CD14-positive monocyte (primary cell): ENCODE data around the gene SGCA. TPM values are rescaled to one million over a fixed set of nuclear protein-coding genes. Genes with fewer than 3 reads are reported as not detected.

ENCODE experiments used
- DNase-seq, 3 donors: peaks; one replicate each; pipeline ENCODE4 v3.0.0-alpha.2; 2011 to 2022
- H2AFZ ChIP-seq: 2 replicates; pipeline ENCODE4 v1.6.0; 2012; ENCODE audit warnings: mild to moderate bottlenecking, low read depth, low read length, inconsistent platforms; ENCODE audit not compliant: insufficient read depth, poor library complexity, severe bottlenecking
- H3K27ac ChIP-seq, 2 donors: 1 replicate in 1 of 2; 2 replicates in 1 of 2; pipeline ENCODE4 v1.5.1; 2012 to 2013; ENCODE audit warnings: low read length in 2 of 2, control low read depth in 1 of 2, inconsistent platforms in 1 of 2, low read depth in 1 of 2, mild to moderate bottlenecking in 1 of 2
- H3K27me3 ChIP-seq, 2 donors: one replicate each; pipeline versions ENCODE4 v1.6.0 to v1.6.1; 2011 to 2013; ENCODE audit warnings: low read length in 2 of 2; ENCODE audit not compliant: control insufficient read depth in 2 of 2, insufficient read depth in 2 of 2
- H3K36me3 ChIP-seq, 2 donors: replicated peaks in 1 of 2; 1 replicate in 1 of 2; 2 replicates in 1 of 2; pipeline versions ENCODE4 v1.5.1 to v1.6.1; 2012 to 2013; ENCODE audit warnings: low read length in 2 of 2, control low read depth in 1 of 2, inconsistent platforms in 1 of 2, mild to moderate bottlenecking in 1 of 2; ENCODE audit not compliant: insufficient read depth in 2 of 2, control insufficient read depth in 1 of 2
- H3K4me1 ChIP-seq, 2 donors: 1 replicate in 1 of 2; 2 replicates in 1 of 2; pipeline versions ENCODE4 v1.5.1 to v1.6.1; 2012 to 2013; ENCODE audit warnings: low read length in 2 of 2, control low read depth in 1 of 2, inconsistent platforms in 1 of 2, mild to moderate bottlenecking in 1 of 2, moderate library complexity in 1 of 2; ENCODE audit not compliant: insufficient read depth in 2 of 2, control insufficient read depth in 1 of 2
- H3K4me2 ChIP-seq: replicated peaks from 2 replicates; pipeline ENCODE3; 2012; ENCODE audit warnings: low read length, moderate library complexity, mild to moderate bottlenecking; ENCODE audit not compliant: poor library complexity, severe bottlenecking; ENCODE audit errors: extremely low read depth
- H3K4me3 ChIP-seq, 3 experiments: fragments of 200-600 bp in 1 of 3; sonication (generic) in 1 of 3; replicated peaks in 1 of 3; 1 replicate in 2 of 3; 2 replicates in 1 of 3; pipeline ENCODE4 v1.5.1; 2011 to 2013; ENCODE audit warnings: low read length in 3 of 3, mild to moderate bottlenecking in 3 of 3, control low read depth in 2 of 3, low read depth in 2 of 3, inconsistent platforms in 1 of 3, moderate library complexity in 1 of 3
- H3K79me2 ChIP-seq: 2 replicates; pipeline ENCODE4 v1.6.0; 2012; ENCODE audit warnings: mild to moderate bottlenecking, control low read depth, inconsistent platforms, low read length, moderate library complexity; ENCODE audit not compliant: insufficient read depth
- H3K9ac ChIP-seq: 2 replicates; pipeline ENCODE4 v1.6.0; 2017; ENCODE audit warnings: low read length, mild to moderate bottlenecking; ENCODE audit not compliant: insufficient read depth, poor library complexity, severe bottlenecking
- H3K9me3 ChIP-seq, 2 donors: replicated peaks in 1 of 2; 1 replicate in 1 of 2; 2 replicates in 1 of 2; pipeline versions ENCODE4 v1.5.1 to v1.6.1; 2012 to 2013; ENCODE audit warnings: low read length in 2 of 2, control low read depth in 1 of 2; ENCODE audit not compliant: control insufficient read depth in 1 of 2, insufficient read depth in 1 of 2
- H4K20me1 ChIP-seq: 2 replicates; pipeline ENCODE4 v1.6.0; 2012; ENCODE audit warnings: mild to moderate bottlenecking, low read length, control low read depth, moderate library complexity; ENCODE audit not compliant: insufficient read depth
- H3K27ac Mint-ChIP-seq, 7 donors: one replicate each; pipeline ENCODE4 v1.8.0; 2020; ENCODE audit warnings: mild to moderate bottlenecking in 7 of 7, mixed read lengths in 7 of 7, moderate library complexity in 6 of 7, inconsistent platforms in 2 of 7
- H3K27me3 Mint-ChIP-seq, 3 donors: one replicate each; pipeline ENCODE4 v1.8.0; 2021 to 2022; ENCODE audit warnings: low read depth in 3 of 3, mild to moderate bottlenecking in 3 of 3, mixed read lengths in 3 of 3, moderate library complexity in 3 of 3, inconsistent platforms in 1 of 3
- H3K36me3 Mint-ChIP-seq, 2 donors: one replicate each; pipeline ENCODE4 v1.8.0; 2020; ENCODE audit warnings: mixed read lengths in 2 of 2, inconsistent platforms in 1 of 2, mild to moderate bottlenecking in 1 of 2
- H3K4me1 Mint-ChIP-seq: one replicate; pipeline ENCODE4 v1.8.0; 2020; ENCODE audit warnings: mild to moderate bottlenecking, mixed read lengths
- H3K4me3 Mint-ChIP-seq, 2 donors: one replicate each; pipeline ENCODE4 v1.8.0; 2020; ENCODE audit warnings: mild to moderate bottlenecking in 2 of 2, mixed read lengths in 2 of 2, moderate library complexity in 1 of 2
- H3K9me3 Mint-ChIP-seq, 7 donors: one replicate each; pipeline ENCODE4 v1.8.0; 2020 to 2022; ENCODE audit warnings: mixed read lengths in 7 of 7, mild to moderate bottlenecking in 6 of 7, moderate library complexity in 6 of 7, inconsistent platforms in 2 of 7
- WGBS: methylation state at CpG from one replicate; pipeline ENCODE4 v1.1.5; 2013; ENCODE audit warnings: missing lambda C conversion rate; ENCODE audit not compliant: insufficient coverage; 5-methylcytosine and 5-hydroxymethylcytosine counted together
- intact Hi-C, 2 donors: fragments of 100-400 bp; cut with micrococcal nuclease; formaldehyde crosslinking; loops; one replicate each; pipeline versions ENCODE4 v1.15.0 to v1.15.1; 2023
- polyA plus RNA-seq, 3 donors: library from polyadenylated mRNA; depleted of rRNA in 1 of 3; unstranded in 2 of 3; stranded (reverse) in 1 of 3; fragments of 300-500 nt in 2 of 3; fragments of >200 nt in 1 of 3; fragmentation: Illumina TruSeq in 2 of 3; gene quantifications; 1 replicate in 2 of 3; 2 replicates in 1 of 3; pipeline ENCODE4 v1.2.3, GENCODE V29; 2012 to 2021
- TF ChIP-seq, protein P1 (sequence below): fragments of 200-600 bp; IDR thresholded peaks from one replicate; pipeline ENCODE4 v1.8.0; 2022; ENCODE audit warnings: antibody characterized with exemption, mild to moderate bottlenecking

The SGCA gene
- polyA plus RNA-seq, 3 donors: 0.27 to 0.89 (median 0.53) TPM

DNA sequence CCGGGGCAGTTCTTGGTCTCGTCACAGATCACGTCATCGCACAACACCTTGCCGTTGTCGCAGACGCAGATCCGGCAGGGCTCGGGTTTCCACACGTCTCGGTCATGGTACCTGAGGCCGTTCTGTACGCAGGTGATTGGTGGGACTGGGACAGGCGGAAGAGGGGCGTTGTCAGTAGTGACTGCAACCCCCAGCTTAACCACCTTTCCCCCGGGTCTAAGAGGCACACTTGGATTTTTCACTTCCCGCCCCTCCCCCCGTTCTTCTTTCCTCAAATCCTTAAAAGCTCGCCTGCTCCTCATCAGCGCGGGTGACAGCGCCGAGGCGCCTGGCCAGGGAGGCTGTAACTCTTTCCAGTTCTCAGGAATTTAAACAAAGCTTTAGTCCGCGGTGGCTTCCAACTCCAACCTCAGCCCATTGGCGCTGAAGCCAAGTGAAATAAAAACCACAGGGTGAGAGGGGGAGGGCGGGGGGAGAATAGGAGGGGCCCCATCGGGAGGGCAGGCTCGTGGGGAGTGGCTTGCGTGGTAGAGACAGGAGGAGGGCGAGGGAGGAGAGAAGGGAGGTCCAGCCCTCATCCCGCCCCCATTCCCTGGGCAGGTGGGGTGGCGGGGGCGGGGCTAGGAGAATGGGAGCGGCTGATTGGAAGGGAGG is 34.1 kb downstream of the SGCA start:
- Histone ChIP-seq H3K9me3 (peaks cover 0 to 4% of the 10 kb centered on the region in 2 donors), H3K4me1 (peaks cover 17 to 20% of the 10 kb centered on the region in 2 donors), H3K9ac (peak overlapping the region; percentile 48), H2AFZ (peak overlapping the region; percentile 83), H3K4me3 (peak overlapping the region in 2 of 3 experiments; percentile 43 to 77), H3K79me2 (no peaks in the 10 kb centered on the region), H3K36me3 (no peaks in the 10 kb centered on the region), H4K20me1 (no peaks in the 10 kb centered on the region), H3K27me3 (peaks cover 18 to 47% of the 10 kb centered on the region in 2 donors), H3K4me2 (peak overlapping the region; percentile 82), H3K27ac (no peak overlapping the region)
- TF ChIP-seq, protein P1, sequence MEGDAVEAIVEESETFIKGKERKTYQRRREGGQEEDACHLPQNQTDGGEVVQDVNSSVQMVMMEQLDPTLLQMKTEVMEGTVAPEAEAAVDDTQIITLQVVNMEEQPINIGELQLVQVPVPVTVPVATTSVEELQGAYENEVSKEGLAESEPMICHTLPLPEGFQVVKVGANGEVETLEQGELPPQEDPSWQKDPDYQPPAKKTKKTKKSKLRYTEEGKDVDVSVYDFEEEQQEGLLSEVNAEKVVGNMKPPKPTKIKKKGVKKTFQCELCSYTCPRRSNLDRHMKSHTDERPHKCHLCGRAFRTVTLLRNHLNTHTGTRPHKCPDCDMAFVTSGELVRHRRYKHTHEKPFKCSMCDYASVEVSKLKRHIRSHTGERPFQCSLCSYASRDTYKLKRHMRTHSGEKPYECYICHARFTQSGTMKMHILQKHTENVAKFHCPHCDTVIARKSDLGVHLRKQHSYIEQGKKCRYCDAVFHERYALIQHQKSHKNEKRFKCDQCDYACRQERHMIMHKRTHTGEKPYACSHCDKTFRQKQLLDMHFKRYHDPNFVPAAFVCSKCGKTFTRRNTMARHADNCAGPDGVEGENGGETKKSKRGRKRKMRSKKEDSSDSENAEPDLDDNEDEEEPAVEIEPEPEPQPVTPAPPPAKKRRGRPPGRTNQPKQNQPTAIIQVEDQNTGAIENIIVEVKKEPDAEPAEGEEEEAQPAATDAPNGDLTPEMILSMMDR: no peak
- Mint-ChIP-seq H3K4me3 (peak overlapping the region; percentile 50 to 75), H3K4me1 (peaks cover 19% of the 10 kb centered on the region), H3K36me3 (peaks cover 5 to 8% of the 10 kb centered on the region in 2 donors), H3K27ac (peak overlapping the region in 2 of 7 donors; percentile 62 to 66), H3K27me3 (peaks cover 58 to 78% (median 58%) of the 10 kb centered on the region in 3 donors), H3K9me3 (peaks cover 0 to 14% (median 6%) of the 10 kb centered on the region in 7 donors)
- WGBS: 1% methylated on average over 19 of the region's 36 CpGs
- intact Hi-C loops: loop anchor here (1.0 to 5.0 kb wide), 3 partner anchors 38 to 97 kb away; no protein-coding TSS in a partner anchor
- DNase-seq: no peak

DNA sequence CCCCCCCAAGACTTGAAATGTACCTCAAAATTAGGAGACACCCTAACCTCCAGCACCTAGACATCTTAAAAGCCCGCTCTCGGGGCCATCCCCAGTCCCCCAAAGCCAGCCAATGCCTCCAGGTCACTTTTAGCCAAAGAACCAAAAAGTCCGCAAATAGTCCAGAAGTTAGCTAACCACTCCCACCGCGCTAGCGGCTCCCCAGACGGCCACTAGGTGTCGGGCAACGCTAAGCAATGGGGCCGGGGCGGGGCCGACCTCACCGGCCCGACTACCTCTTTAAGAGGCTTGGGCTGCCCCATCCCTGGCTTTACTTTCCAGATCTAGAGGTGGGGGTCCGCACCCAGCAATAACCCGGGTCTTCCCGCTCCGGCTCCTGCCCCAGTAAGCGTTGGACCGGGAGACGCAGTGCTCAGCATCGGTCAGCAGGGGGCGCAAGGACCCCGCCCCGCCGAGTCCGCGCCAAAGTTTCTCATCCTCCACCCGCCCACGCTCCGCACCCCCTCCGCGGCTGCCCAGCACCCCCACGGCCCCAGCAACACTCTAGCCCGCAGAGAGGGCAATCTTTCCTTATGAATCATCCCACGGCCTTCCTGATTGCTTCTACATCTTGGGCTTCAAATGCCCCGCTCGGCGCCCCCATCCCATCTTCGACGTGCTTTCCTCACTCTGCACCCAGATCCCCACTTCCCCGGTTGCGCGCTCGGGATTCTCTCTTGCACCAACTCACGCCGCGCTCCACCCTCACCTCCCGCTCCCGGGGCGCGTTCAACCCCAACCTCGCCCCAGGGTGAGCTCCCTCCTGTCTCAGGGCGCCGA is 34.9 kb downstream of the SGCA start:
- Histone ChIP-seq H3K36me3 (no peaks in the 10 kb centered on the region), H3K9ac (peak overlapping the region; percentile 48), H2AFZ (peak overlapping the region; percentile 83), H3K4me2 (peak overlapping the region; percentile 82), H3K27me3 (peaks cover 18 to 54% of the 10 kb centered on the region in 2 donors), H3K9me3 (peaks cover 0 to 4% of the 10 kb centered on the region in 2 donors), H4K20me1 (no peaks in the 10 kb centered on the region), H3K27ac (no peak overlapping the region), H3K4me3 (peak overlapping the region; percentile 7 to 77 (median 43)), H3K4me1 (peaks cover 17 to 20% of the 10 kb centered on the region in 2 donors), H3K79me2 (no peaks in the 10 kb centered on the region)
- Mint-ChIP-seq H3K9me3 (peaks cover 0 to 14% (median 6%) of the 10 kb centered on the region in 7 donors), H3K27me3 (peaks cover 62 to 84% (median 65%) of the 10 kb centered on the region in 3 donors), H3K4me3 (peak overlapping the region; percentile 77 to 90), H3K36me3 (peaks cover 5 to 8% of the 10 kb centered on the region in 2 donors), H3K4me1 (peaks cover 19% of the 10 kb centered on the region), H3K27ac (peak overlapping the region in 4 of 7 donors; percentile 62 to 79 (median 70))
- under 1% methylated on average over 55 of the region's 55 CpGs for WGBS
- DNase-seq: peak; percentile 76 to 82 (median 77)
- intact Hi-C loops: loop anchor here (1.0 to 2.0 kb wide), 2 partner anchors 70 to 97 kb away; no protein-coding TSS in a partner anchor
- TF ChIP-seq, protein P1: peak; percentile 100
